GM21619 (cell line): ENCODE data around the gene ZFYVE28.

Experiments
- ATAC-seq: cut with Tn5 transposase; IDR thresholded peaks from one replicate; pipeline ENCODE4 v1.9.1; 2021; ENCODE audit not compliant: unreplicated experiment

Gene ZFYVE28

DNA sequence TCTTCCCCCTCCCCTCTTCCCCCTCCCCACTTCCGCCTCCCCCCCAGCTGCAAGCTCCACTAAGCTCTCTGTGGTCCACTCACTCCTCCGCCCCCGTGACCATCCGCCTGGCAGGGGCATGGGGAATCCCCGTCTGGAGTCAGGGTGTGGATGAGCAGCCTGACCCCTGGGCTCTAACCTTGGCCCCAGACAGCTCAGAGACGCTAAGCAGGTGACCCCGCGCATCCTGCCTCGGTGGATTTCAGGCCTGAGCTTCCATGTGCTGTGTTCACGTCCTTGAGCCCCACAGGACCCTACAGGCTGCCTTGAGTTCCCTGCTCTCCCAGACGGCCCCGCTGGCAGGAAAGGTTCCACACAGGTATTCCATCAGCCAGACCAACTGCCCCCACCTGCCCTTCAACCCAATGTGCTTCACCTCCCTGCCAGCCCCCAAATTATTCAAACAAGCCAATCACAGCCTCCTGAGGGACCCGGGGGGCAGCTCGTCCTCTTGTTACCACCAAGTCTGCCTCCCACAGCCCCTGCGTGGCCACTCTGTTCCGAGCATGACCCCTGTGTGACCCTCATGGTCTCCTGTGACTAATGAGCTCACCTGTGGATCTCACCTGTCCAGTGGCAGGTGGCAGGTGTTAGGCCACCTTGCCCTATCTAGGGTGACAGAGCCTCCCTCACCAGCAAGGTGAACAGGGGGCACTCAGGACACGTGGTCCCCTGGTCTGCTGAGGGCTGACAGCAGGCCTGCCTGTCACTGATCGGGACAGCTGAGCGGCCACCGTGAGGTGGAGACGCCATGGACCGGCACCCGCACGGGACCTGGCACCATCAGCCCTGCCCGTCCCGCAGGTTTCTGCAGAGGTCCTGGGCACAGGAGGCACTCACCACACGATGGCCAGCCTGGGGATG lies 83.4 kb downstream of the ZFYVE28 start:
- ATAC-seq: no peak

DNA sequence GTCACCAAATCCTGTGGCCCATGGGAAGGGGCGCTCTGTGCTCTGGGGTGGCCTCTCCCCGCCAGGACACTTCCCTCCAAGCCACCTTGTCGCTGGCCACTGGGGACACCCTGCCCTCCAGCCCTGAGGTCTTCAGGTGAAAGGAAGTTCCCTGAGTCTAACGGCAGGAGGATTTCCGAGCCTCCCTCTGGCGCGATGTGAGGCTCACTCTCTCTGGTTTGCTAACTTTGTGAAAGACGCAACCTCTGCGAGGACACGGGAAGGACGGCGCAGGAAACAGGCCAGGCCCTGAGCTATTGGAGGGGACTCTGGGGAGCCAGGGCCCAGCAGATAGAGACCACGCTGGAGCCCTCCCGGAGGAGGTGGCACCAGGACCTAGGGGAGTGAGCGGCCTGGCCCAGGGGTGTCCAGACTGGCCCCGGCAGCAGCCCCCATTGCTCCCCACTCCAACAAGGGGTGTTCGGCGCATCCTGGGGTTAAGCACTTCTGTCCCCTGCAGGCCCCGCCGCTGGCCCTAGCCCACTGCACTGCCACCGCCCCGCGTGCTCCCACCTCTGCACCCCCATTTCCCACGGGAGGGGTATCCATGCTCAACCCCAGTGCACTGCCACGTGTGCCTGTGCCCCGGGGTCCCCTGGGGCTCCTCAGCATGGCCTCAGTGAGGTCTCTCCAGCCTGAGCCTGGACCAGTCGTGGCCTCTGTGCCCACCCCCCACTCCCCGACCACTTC lies 84.4 kb downstream of the ZFYVE28 start:
- ATAC-seq: no peak

DNA sequence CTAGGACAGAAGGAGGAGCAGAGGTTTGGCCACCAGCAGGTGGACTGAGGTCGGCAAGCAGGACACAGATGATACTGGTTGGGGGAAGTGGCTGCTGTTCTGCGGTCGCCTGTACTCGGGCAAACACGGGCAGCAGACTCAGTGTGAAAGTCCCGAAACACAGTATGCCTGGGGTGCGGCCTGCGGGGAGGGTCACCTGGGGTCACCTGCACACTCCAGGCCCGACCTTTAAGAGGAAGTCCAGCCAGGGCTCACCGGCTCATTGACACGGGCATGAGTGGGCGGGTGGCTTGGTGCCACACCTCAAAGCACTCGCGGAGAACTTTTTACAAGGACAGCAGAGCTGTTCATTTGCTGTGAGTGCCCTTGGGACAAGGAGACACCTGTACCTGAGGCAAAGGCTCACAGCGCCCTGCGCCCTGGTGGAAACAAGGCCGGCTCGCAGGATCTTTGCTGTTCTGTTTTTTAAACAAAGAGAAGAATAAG lies 85.0 kb downstream of the ZFYVE28 start:
- ATAC-seq: no peak

DNA sequence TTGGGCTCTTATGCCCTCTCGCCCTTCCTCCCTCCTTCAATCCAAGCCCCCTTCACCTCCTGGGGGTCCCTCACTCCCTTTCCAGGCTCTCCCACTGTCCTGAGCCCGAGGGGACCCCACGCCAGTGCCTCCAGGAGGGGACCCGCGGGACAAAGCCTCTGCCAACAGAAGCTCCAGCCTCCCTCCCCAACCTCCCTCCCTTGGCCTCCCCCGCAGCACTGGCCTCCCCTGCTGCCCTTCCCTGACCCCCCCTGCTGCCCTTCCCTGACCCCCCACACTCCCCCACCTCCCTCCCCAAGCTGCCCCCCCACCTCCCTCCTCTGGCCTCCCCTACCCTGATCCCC lies 85.5 kb downstream of the ZFYVE28 start:
- no peak for ATAC-seq

DNA sequence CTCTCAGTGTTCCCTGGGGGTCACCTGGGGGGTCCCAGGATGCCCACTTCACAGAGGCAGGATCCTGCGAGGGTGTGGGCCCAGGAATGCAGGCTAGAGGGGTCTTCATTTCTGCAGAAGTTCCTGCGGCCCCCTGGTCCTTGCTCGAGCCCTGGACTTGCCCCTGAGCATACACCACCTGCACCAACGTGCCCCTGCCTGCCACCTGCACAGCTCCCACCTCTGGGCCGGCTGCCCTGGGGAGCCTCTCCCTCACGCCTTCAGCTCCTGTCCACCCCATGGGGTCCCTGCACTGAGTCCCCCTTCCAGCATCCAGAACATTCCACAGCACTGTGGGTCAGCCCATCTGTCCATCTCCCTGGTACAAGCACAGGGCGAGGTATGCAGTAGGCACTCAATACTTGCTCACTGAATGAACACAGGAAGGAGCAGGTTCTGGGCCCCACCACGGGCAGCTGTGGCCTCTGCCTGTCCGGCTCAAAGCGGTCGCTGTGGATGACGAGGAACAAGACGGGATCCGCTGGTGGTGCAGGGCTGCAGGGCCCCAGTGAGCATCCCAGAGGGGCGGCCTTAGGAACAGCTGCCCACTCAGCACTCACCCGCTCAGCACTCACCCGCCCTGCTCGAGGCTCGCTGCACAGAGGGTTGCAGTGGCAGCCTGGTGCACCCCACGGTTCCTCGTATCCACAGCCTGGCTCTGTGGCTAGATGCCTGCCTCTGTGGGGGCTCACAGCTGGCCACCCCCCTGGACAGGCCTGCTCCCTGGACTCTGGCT lies 86.1 kb downstream of the ZFYVE28 start:
- ATAC-seq: no peak

DNA sequence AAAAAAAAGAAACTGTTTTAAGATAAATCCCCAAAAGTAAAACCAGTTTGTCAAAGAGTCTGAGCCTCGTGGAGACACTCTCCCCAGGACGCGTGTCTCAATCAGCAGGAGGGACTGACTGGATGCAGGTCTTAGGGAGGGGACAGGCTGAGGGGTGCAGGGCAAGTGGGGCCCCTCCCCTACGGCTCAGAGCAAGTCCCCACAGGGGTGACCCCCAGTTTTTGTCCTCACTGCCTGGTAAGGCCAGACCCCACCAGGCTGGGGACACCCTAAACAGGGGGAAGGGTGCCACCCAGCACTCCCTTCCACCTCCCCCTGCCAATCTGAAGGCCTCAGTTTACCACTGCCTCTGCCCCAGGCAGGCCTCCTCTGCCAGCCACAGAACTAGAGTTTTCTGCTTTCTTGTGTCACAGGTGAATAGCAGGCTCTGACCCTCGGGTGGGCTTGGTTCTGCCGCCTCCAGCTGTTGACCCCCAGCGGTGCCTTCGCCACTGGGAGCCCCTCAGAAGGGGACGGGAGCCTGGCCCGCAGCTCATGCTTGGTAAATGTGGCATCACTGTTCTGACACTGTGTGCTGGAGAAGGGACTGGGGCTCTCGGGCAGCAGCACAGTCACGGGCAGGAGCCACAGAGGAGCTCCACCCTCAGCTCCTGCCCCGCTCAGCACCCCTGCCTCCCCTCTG lies 86.8 kb downstream of the ZFYVE28 start:
- ATAC-seq: no peak

DNA sequence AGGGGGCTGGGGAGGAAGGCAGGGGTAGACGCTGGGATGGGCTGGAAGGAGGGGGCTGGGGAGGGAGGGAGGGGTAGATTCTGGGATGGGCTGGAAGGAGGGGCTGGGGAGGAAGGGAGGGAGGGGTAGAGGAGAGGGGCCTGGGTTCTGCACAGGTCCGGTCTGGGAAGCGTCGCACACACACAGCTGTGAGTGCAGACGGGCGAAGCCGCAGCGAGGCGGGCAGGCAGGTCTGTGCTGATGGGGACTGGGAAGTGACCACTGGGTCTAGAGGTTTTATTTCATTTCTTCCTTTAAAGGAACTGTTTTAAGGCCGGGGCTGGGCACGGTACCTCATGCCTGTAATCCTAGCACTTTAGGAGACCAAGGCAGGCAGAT lies 87.4 kb downstream of the ZFYVE28 start:
- ATAC-seq: no peak

DNA sequence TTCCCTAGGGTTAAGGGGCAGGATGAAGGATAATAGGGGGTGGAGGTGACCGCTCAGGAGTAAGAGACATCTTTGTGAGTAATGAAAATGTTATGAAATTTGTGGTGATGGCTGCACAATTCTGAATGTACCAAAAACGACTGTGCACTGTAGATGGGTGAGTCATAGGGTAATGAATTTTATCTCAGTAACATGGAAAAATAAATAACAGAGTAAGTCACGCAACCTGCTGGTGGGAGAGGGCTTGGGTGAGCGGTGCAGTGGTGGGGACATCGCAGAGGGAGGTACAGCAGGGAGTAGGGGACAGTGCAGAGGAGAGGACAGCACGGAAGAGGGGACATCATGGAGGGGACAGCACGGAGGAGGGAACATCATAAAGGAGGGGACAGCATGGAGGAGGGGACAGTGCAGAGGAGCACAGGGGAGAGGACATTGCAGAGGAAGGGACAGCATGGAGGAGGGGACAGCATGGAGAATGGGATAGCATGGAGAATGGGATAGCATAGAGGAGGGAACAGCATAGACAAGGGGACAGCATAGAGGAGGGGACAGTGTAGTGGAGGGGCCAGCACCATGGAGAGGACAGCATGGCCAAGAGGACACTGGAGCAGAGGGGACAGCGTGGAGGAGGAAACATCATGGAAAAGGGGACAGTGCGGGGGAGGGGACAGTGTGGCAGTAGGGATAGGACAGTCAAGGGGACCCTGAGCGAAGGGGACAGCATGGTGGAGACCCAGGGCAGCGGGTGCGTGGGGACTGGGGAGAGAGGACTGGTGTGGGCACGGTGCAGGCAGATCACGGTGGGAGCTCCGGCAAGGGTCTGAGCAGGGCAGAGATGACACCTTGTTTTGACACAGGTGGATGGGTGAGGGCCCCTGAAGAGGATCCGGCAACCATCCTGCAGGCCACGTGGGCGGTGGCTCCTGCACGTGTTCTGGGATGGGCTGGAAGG lies 88.1 kb downstream of the ZFYVE28 start:
- no peak for ATAC-seq

DNA sequence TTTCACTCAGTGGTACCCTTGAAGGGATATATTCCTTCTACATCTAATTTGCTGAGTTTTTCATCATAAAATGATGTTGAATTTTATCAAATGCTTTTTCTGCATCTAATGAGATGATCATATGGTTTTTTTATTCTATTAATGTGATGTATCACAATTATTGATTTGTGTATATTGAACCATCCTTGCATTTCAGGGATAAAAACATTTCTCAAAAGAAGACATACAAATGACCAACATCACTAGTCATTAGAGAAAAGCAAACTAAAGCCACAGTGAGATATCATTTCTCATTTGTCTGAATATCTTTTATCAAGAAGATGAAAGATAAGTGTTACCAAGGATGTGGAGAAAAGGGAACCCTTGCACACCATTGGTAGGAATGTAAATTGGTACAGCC lies 90.9 kb downstream of the ZFYVE28 start:
- no peak for ATAC-seq

DNA sequence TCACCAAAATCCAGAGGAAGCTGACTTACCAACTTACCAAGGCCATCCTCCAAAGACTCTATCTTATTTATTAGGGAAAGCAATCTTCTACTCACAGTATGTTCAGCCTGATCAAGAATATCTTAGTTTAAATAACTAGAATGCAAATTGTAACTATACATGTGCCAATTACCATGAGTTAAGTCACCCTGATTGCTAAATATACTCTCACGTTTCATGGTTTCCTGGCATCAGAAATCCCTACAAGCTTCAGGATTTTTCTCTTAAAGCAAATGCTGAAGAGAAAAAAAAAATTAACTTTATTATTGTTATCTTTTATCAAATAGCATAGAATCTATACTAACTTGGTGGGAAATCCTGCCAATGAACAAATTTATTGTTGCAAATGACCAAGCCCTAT lies 93.6 kb downstream of the ZFYVE28 start:
- ATAC-seq: no peak

DNA sequence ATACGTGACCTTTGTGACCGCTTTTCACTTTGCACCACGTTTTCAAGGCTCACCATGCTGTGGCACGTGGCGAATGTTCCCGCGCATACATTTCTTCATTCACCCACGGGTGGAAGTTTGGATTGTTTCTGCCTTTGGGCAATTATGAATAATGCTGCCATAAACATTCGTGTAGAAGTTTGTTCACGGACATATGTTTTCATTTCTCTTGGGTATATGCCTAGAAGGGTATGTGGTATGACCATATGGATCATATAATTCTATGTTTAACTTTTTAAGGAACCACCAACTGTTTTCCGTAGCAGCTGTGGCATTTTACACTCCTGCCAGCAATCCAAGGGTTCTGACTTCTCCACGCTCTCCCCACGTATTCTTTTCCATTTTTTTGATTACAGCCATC lies 95.6 kb downstream of the ZFYVE28 start:
- ATAC-seq: no peak

DNA sequence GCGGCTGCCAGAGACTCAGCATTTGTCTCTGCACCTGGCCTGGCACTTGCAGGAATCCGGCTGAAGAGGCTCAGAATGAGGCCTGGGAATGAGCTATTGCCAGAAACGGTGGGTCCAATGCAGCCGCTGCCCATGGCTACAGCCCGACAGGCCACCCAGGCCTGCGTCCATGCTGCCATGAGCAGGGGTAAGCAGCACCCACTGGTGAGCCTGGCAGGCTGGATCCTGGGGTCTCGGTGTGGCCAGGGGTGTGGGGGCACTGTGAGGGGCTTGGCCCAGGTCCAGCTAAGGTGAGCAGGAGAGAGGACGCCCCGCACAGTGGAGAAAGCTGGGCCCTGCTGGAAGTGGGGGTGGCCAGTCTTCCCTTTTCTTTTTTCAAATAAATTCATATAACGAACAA lies 96.2 kb downstream of the ZFYVE28 start:
- no peak for ATAC-seq

DNA sequence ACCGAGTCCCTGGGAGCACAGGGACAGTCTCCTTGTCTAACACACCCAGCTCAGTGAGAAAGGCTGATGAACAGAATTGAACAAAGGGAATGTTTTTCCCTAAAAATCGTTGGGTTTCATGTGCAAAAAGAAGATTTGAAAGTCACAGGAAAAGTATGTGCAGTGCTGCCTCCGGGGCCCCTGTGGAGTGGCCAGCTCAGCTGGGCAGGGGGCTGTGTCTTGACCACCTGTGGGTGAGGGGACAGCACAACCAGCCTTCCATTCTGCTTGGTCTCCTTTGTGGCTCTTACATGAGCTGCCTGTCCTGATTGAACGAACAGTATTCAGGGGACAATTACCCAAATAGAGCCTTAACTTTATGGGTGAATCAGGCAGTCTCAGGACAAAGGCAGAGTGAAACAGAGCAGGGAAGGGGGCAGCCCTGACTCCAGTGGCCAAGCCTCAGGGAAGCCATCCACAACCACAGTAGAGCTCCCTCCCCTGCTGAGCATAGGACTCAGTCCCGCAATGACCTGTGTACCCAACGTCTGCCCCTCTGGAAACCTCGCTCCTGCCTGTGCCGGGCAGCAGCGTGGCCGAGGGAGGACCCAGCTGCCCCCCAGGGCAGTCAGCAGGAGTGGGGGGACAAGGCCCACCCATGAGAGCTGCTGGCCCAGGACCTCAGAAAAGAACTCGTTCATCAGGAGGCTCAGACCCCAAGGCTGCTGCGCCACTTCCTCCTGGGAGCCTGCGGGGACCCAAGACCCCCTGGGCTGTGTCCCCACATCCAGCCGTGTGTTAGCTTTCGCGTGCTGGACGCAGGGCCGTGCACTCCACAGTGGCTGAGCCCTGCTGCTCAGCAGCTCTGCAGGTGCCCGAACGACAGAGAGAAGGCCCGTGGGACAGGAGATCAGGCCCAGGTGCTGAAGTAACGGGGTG lies 96.9 kb downstream of the ZFYVE28 start:
- ATAC-seq: no peak

DNA sequence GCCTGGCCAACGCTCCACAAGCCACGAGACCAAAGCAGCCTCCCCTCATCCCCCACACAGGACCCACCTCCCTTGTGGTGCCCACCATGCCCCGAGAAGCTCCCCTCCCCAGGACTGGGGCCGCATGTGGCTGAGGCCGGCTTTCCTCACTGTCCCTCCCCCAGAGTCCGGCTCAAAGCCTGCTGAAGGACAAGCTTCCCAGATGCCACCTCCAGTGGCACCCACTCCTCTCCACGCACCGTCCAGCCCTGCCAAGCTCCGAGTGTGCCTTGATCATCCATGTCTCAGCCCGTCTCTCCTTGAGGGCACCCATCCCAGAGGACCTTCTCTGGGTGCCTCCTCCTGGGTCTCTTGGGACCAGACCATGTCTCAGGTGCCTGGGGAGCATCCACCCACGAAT lies 97.7 kb downstream of the ZFYVE28 start:
- no peak for ATAC-seq

DNA sequence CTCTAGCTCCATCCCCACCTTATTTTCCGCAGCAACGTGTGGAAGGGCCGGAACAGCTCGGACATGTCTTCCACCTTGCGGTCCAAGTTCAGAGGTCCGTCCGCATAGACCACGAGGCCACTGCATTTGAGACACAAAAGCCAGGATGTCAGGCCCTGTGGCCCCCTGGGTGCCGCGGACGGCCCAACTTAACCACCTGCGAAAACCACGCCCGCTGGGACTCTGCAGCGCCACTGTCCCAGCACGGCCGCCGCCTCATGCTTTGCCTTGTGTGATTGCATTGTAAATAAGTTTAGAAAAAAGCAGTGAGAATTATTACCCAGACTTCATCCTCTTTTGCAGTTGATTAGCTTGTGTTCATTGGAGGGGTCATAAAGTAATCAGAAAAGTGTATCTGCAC lies 98.3 kb downstream of the ZFYVE28 start:
- ATAC-seq: no peak

DNA sequence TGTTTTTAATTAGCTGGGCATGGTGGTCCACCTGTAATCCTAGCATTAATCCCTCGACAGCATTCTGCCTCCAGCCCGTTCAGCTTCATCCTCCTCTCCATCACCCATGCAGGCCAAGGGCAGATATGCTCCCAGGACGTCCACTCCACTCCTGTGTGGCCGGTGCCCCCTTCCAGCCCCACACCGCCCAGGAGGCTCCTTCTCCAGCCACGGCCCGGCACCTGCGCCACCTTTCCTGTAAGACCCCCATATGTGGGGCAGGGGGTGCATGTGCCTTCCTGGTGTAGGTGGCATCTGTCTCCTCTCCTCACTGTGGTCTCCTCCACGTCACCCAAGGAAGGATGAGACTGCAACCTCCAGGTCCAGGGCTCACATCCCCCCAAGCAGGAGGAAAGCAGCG lies 99.6 kb downstream of the ZFYVE28 start:
- ATAC-seq: no peak

DNA sequence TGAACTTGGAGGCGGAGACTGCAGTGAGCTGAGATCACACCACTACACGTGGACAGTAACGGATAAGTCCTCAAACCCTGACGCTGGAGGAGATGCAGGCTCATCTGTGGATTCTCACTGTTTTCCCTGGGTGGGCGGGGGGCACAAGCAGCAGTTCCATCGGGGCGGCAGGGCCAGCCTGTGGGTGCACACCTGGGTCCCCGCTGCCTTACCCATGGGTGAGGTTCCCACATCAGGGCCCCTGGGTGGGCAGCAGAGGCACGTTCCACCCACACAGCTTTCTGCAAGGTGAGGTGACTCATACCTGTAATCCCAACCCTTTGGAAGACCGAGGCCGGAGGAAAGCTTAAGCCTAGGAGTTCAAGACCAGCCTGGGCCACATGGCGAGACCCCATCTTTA lies 100.0 kb downstream of the ZFYVE28 start:
- ATAC-seq: no peak

DNA sequence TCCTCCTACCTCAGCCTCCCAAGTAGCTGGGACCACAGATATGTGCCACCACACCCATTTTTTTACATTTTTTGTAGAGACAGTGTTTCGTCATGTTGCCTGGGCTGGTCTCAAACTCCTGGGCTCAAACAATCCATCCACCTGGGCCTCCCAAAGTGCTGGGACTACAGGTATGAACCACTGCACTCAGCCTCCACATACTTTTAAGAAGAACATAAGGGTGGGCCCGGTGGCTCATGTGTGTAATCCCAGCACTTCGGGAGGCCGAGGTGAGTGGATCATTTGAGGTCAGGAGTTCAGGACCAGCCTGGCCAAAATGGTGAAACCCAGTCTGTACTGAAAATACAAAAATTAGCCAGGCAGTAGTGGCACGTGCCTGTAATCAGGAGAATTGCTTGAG lies 105.1 kb downstream of the ZFYVE28 start:
- no peak for ATAC-seq
